H9 (cell line): ENCODE results near the gene HCN4. TPM values are rescaled to one million over a fixed set of nuclear protein-coding genes. Genes with fewer than 3 reads are reported as not detected.
A peak's percentile ranks its signal among the peaks of the same experiment; 100 is the strongest.

Experiments
- DNase-seq: peaks from one replicate; pipeline ENCODE4 v3.0.0-alpha.2; 2017
- H2AFZ ChIP-seq: one replicate; pipeline ENCODE4 v1.6.1; 2013; ENCODE audit warnings: mild to moderate bottlenecking, low read length, control low read depth, moderate library complexity
- H2AK5ac ChIP-seq: 2 replicates; pipeline ENCODE4 v1.6.1; 2013; ENCODE audit warnings: low read length, control low read depth, mixed read lengths; ENCODE audit not compliant: insufficient read length
- H2BK120ac ChIP-seq: one replicate; pipeline ENCODE4 v1.6.1; 2013; ENCODE audit warnings: low read depth, mild to moderate bottlenecking, low read length, control low read depth, inconsistent platforms; ENCODE audit not compliant: poor library complexity, severe bottlenecking
- H2BK12ac ChIP-seq: 2 replicates; pipeline ENCODE4 v1.6.1; 2013; ENCODE audit warnings: low read length, control low read depth, mixed read lengths, low read depth; ENCODE audit not compliant: insufficient read length
- H2BK15ac ChIP-seq: 2 replicates; pipeline ENCODE4 v1.6.1; 2013; ENCODE audit warnings: low read depth, low read length, control low read depth
- H2BK20ac ChIP-seq: one replicate; pipeline ENCODE4 v1.6.1; 2013; ENCODE audit warnings: low read depth, mild to moderate bottlenecking, low read length, control low read depth, inconsistent platforms; ENCODE audit not compliant: poor library complexity, severe bottlenecking
- H2BK5ac ChIP-seq: 2 replicates; pipeline ENCODE4 v1.6.1; 2013; ENCODE audit warnings: low read length, control low read depth, mixed read lengths; ENCODE audit not compliant: insufficient read length
- H3K14ac ChIP-seq: 2 replicates; pipeline ENCODE4 v1.6.1; 2013; ENCODE audit warnings: low read length, control low read depth; ENCODE audit not compliant: insufficient read depth
- H3K18ac ChIP-seq: 2 replicates; pipeline ENCODE4 v1.6.1; 2013; ENCODE audit warnings: low read depth, mild to moderate bottlenecking, mixed read lengths, low read length, control low read depth; ENCODE audit not compliant: insufficient read length
- H3K23ac ChIP-seq: 2 replicates; pipeline ENCODE4 v1.6.1; 2013; ENCODE audit warnings: low read length, control low read depth, mixed read lengths, low read depth; ENCODE audit not compliant: insufficient read length
- H3K23me2 ChIP-seq: 2 replicates; pipeline ENCODE4 v1.6.1; 2013; ENCODE audit warnings: low read depth, mild to moderate bottlenecking, mixed read lengths, low read length, control low read depth; ENCODE audit not compliant: insufficient read length, poor library complexity, severe bottlenecking
- H3K27ac ChIP-seq: 2 replicates; pipeline ENCODE4 v1.5.1; 2013; ENCODE audit warnings: low read length, control low read depth, mixed read lengths, low read depth; ENCODE audit not compliant: insufficient read length
- H3K27me3 ChIP-seq: 2 replicates; pipeline ENCODE4 v1.6.1; 2013; ENCODE audit warnings: low read length, control low read depth, inconsistent platforms; ENCODE audit not compliant: insufficient read depth
- H3K4ac ChIP-seq: 2 replicates; pipeline ENCODE4 v1.6.1; 2013; ENCODE audit warnings: low read depth, mild to moderate bottlenecking, control low read depth, inconsistent platforms, low read length, moderate library complexity
- H3K4me1 ChIP-seq: 2 replicates; pipeline ENCODE4 v1.6.1; 2013; ENCODE audit warnings: low read length, control low read depth, inconsistent platforms; ENCODE audit not compliant: insufficient read depth
- H3K4me2 ChIP-seq: 2 replicates; pipeline ENCODE4 v1.6.1; 2013; ENCODE audit warnings: low read length, control low read depth, mixed read lengths; ENCODE audit not compliant: insufficient read length, insufficient read depth
- H3K56ac ChIP-seq: 2 replicates; pipeline ENCODE4 v1.6.1; 2013; ENCODE audit warnings: low read depth, mild to moderate bottlenecking, mixed read lengths, low read length, control low read depth; ENCODE audit not compliant: insufficient read length
- H3K79me1 ChIP-seq: 2 replicates; pipeline ENCODE4 v1.6.1; 2013; ENCODE audit warnings: low read depth, mild to moderate bottlenecking, moderate library complexity, low read length, control low read depth, inconsistent platforms; ENCODE audit not compliant: insufficient read depth, poor library complexity, severe bottlenecking
- H3K79me2 ChIP-seq: 2 replicates; pipeline ENCODE4 v1.6.1; 2013; ENCODE audit warnings: low read length, control low read depth, inconsistent platforms; ENCODE audit not compliant: insufficient read depth
- H3K9ac ChIP-seq: 2 replicates; pipeline ENCODE4 v1.6.1; 2013; ENCODE audit warnings: low read length, control low read depth, mixed read lengths; ENCODE audit not compliant: insufficient read length; ENCODE audit errors: extremely low read depth
- H3K9me3 ChIP-seq: one replicate; pipeline ENCODE4 v1.6.1; 2013; ENCODE audit warnings: low read depth, low read length, inconsistent platforms; ENCODE audit not compliant: control insufficient read depth
- H3T11ph ChIP-seq: one replicate; pipeline ENCODE4 v1.6.1; 2013; ENCODE audit warnings: mild to moderate bottlenecking, low read length, control low read depth, inconsistent platforms
- H4K20me1 ChIP-seq: one replicate; pipeline ENCODE4 v1.6.1; 2013; ENCODE audit not compliant: control insufficient read depth, insufficient read length, insufficient read depth
- H4K5ac ChIP-seq: 2 replicates; pipeline ENCODE4 v1.6.1; 2013; ENCODE audit warnings: low read depth, mild to moderate bottlenecking, mixed read lengths, low read length, control low read depth; ENCODE audit not compliant: insufficient read length
- H4K8ac ChIP-seq: replicated peaks from 2 replicates; pipeline ENCODE4 v1.6.1; 2013; ENCODE audit warnings: low read length, control low read depth, mixed read lengths, low read depth; ENCODE audit not compliant: insufficient read length
- H4K91ac ChIP-seq: 2 replicates; pipeline ENCODE4 v1.6.1; 2013; ENCODE audit warnings: low read depth, mild to moderate bottlenecking, moderate library complexity, mixed read lengths, low read length, control low read depth; ENCODE audit not compliant: insufficient read length
- H3K27ac Mint-ChIP-seq, 3 experiments: 2 replicates in 2 of 3; 3 replicates in 1 of 3; pipeline ENCODE4 v1.8.0; 2020 to 2021; ENCODE audit warnings: mixed read lengths in 3 of 3, mild to moderate bottlenecking in 1 of 3, moderate library complexity in 1 of 3
- H3K27me3 Mint-ChIP-seq: 2 replicates; pipeline ENCODE4 v1.8.0; 2021; ENCODE audit warnings: low read depth, mild to moderate bottlenecking, moderate library complexity, mixed read lengths
- H3K36me3 Mint-ChIP-seq, 3 experiments: 2 replicates in 2 of 3; 3 replicates in 1 of 3; pipeline ENCODE4 v1.8.0; 2020 to 2021; ENCODE audit warnings: low read depth in 3 of 3, mixed read lengths in 3 of 3; ENCODE audit not compliant: insufficient read depth in 1 of 3
- H3K4me1 Mint-ChIP-seq, 2 experiments: 2 replicates each; pipeline ENCODE4 v1.8.0; 2020; ENCODE audit warnings: mixed read lengths in 2 of 2
- H3K4me3 Mint-ChIP-seq, 2 experiments: 2 replicates in 1 of 2; 3 replicates in 1 of 2; pipeline ENCODE4 v1.8.0; 2020 to 2021; ENCODE audit warnings: mild to moderate bottlenecking in 2 of 2, mixed read lengths in 2 of 2, moderate library complexity in 1 of 2
- H3K9me3 Mint-ChIP-seq, 2 experiments: 2 replicates in 1 of 2; 3 replicates in 1 of 2; pipeline ENCODE4 v1.8.0; 2020; ENCODE audit warnings: mild to moderate bottlenecking in 2 of 2, mixed read lengths in 2 of 2, moderate library complexity in 1 of 2
- CTCF ChIP-seq: fragments of 200-600 bp; sonication (generic); conservative IDR thresholded peaks from 3 replicates; pipeline ENCODE4 v1.8.0; 2021; ENCODE audit warnings: antibody characterized with exemption, mild to moderate bottlenecking
- WGBS: extraction: QIAGEN DNeasy Blood & Tissue Kit; methylation state at CpG from one replicate; pipeline ENCODE4 v1.1.7; 2013; ENCODE audit warnings: missing lambda C conversion rate, low lambda C conversion rate, mixed read lengths; ENCODE audit not compliant: insufficient read length; ENCODE audit errors: extremely low coverage; 5-methylcytosine and 5-hydroxymethylcytosine counted together
- total RNA-seq: library from RNA; stranded (reverse); gene quantifications from 2 replicates; pipeline ENCODE4 v1.2.1, GENCODE V29; 2021

The HCN4 gene
- total RNA-seq, 1 experiment from 2014 or later = 10.5 TPM

GRCh38 chr15:73318463-73319351 is 50.1 kb downstream of the HCN4 start:
- H3K9me3 Mint-ChIP-seq = no peaks in the 10 kb centered on the region; a peak in 1 of 5 replicates
- H3K79me2 ChIP-seq = no peaks in the 10 kb centered on the region
- H3K27me3 Mint-ChIP-seq = peaks cover 2% of the 10 kb centered on the region

More at GRCh38 chr15:73318463-73319351, 50.1 kb downstream of the HCN4 start:
- Histone ChIP-seq H3K4me1 (no peaks in the 10 kb centered on the region), H2AK5ac (no peak overlapping the region), H4K8ac (no peak overlapping the region), H3K27ac (no peak overlapping the region), H2BK12ac (no peak overlapping the region), H3K56ac (no peak overlapping the region), H2BK5ac (no peak overlapping the region), H4K5ac (no peak overlapping the region), H3K79me1 (no peaks in the 10 kb centered on the region), H3K9ac (no peak overlapping the region), H3K4ac (no peak overlapping the region), H3K14ac (no peak overlapping the region), H3K23me2 (peaks cover 3% of the 10 kb centered on the region), H4K91ac (no peak overlapping the region), H3K27me3 (no peaks in the 10 kb centered on the region), H3K4me2 (no peak overlapping the region), H4K20me1 (peaks cover 3% of the 10 kb centered on the region), H3T11ph (no peak overlapping the region), H2AFZ (no peak overlapping the region), H3K23ac (no peak overlapping the region), H2BK20ac (no peak overlapping the region), H3K18ac (no peak overlapping the region), H2BK120ac (no peak overlapping the region), H3K9me3 (no peaks in the 10 kb centered on the region), H2BK15ac (no peak overlapping the region)
- WGBS = no CpG with 5 or more reads among the region's 42 CpGs
- TF ChIP-seq CTCF = no peak
- H3K36me3 Mint-ChIP-seq = peaks cover 1 to 5% (median 1%) of the 10 kb centered on the region in 3 experiments; a peak in 4 of 7 replicates
- H3K4me1 Mint-ChIP-seq = peaks cover 15 to 17% of the 10 kb centered on the region in 2 experiments
- no peak overlapping the region; a peak in 1 of 7 replicates for H3K27ac Mint-ChIP-seq
- no peak overlapping the region for H3K4me3 Mint-ChIP-seq
- peak; percentile 69 for DNase-seq
